ENCODE measurements around the gene FAM149A.

GRCh38 chr4:186217733-186218293 lies 113.3 kb downstream of the FAM149A start:
- TF ChIP-seq CTCF (conservative IDR thresholded peaks at IDR 0.05; ENCODE audit: low read depth in 2 of 2) (no peak), JUNB (IDR thresholded peaks at IDR 0.05; ENCODE audit: unreplicated experiment) (no peak), EZH2 (IDR thresholded peaks at IDR 0.05; ENCODE audit: low read depth, unreplicated experiment) (no peak), STAT1 (IDR thresholded peaks at IDR 0.05; ENCODE audit: unreplicated experiment) (no peak)
